ENCODE data around the gene AMPH.
A peak's percentile ranks its signal among the peaks of the same experiment; 100 is the strongest.
"Not testable (repeated sequence)": the region's sequence is repeated elsewhere in the genome, so short reads cannot be mapped to it uniquely, and the experiment has no call there.

The AMPH gene

GRCh38 chr7:38354271-38354851, 276.8 kb downstream of the AMPH start:
- H3K79me2 ChIP-seq (ENCODE audit: insufficient read depth, low read length); H3K27ac ChIP-seq (ENCODE audit: low read depth, low read length); H2AFZ ChIP-seq (ENCODE audit: low read depth, low read length, severe bottlenecking); H3K9me3 ChIP-seq (ENCODE audit: insufficient read depth, low read length); H3K4me2 ChIP-seq (ENCODE audit: low read depth, low read length, poor library complexity, severe bottlenecking); H4K20me1 ChIP-seq (ENCODE audit: low read depth, low read length); H3F3A ChIP-seq (ENCODE audit: insufficient read depth); H3K36me3 ChIP-seq (ENCODE audit: low read length); H3K9me2 ChIP-seq (replicated peaks; ENCODE audit: insufficient read depth, low read length); H3K9ac ChIP-seq (ENCODE audit: low read length); H3K4me3 ChIP-seq (ENCODE audit: insufficient read depth, low read length, poor library complexity, severe bottlenecking); H3K27me3 ChIP-seq (ENCODE audit: low read length): not testable (repeated sequence)

GRCh38 chr7:38353431-38353881, 277.7 kb downstream of the AMPH start:
- H3K79me2 ChIP-seq (ENCODE audit: insufficient read depth, low read length); H2AFZ ChIP-seq (ENCODE audit: low read depth, low read length, severe bottlenecking); H3K27ac ChIP-seq (ENCODE audit: low read depth, low read length); H3K4me2 ChIP-seq (ENCODE audit: low read depth, low read length, poor library complexity, severe bottlenecking); H3K9me3 ChIP-seq (ENCODE audit: insufficient read depth, low read length); H3F3A ChIP-seq (ENCODE audit: insufficient read depth); H3K4me3 ChIP-seq (ENCODE audit: insufficient read depth, low read length, poor library complexity, severe bottlenecking); H3K9me2 ChIP-seq (replicated peaks; ENCODE audit: insufficient read depth, low read length); H3K27me3 ChIP-seq (ENCODE audit: low read length); H3K36me3 ChIP-seq (ENCODE audit: low read length); H3K9ac ChIP-seq (ENCODE audit: low read length); H4K20me1 ChIP-seq (ENCODE audit: low read depth, low read length): not testable (repeated sequence)

GRCh38 chr7:38351601-38352000, 279.6 kb downstream of the AMPH start:
- Histone ChIP-seq H3K9ac (ENCODE audit: low read length) (no peak overlapping the region), H3K4me3 (ENCODE audit: insufficient read depth, low read length, poor library complexity, severe bottlenecking) (no peak overlapping the region), H4K20me1 (ENCODE audit: low read depth, low read length) (no peaks in the 10 kb centered on the region), H3F3A (ENCODE audit: insufficient read depth) (0 out of 2 replicates have a peak, but pooled peaks cover 4% of the 10 kb centered on the region), H3K79me2 (ENCODE audit: insufficient read depth, low read length) (no peaks in the 10 kb centered on the region), H2AFZ (ENCODE audit: low read depth, low read length, severe bottlenecking) (no peak overlapping the region), H3K36me3 (ENCODE audit: low read length) (no peaks in the 10 kb centered on the region), H3K27ac (ENCODE audit: low read depth, low read length) (no peak overlapping the region), H3K27me3 (ENCODE audit: low read length) (no peaks in the 10 kb centered on the region), H3K4me2 (ENCODE audit: low read depth, low read length, poor library complexity, severe bottlenecking) (no peak overlapping the region), H3K9me2 (replicated peaks; ENCODE audit: insufficient read depth, low read length) (no peaks in the 10 kb centered on the region), H3K9me3 (ENCODE audit: insufficient read depth, low read length) (no peaks in the 10 kb centered on the region)
- no peak for TF ChIP-seq CTCF (IDR thresholded peaks at IDR 0.05; ENCODE audit: insufficient read depth, low read length, poor library complexity, severe bottlenecking)

GRCh38 chr7:38350777-38351176, 280.4 kb downstream of the AMPH start:
- not testable (repeated sequence) for H3K27me3 ChIP-seq (ENCODE audit: low read length); H3K9me3 ChIP-seq (ENCODE audit: insufficient read depth, low read length); H4K20me1 ChIP-seq (ENCODE audit: low read depth, low read length); H3K9ac ChIP-seq (ENCODE audit: low read length); H3K27ac ChIP-seq (ENCODE audit: low read depth, low read length); H3K4me2 ChIP-seq (ENCODE audit: low read depth, low read length, poor library complexity, severe bottlenecking); H3K4me3 ChIP-seq (ENCODE audit: insufficient read depth, low read length, poor library complexity, severe bottlenecking); H2AFZ ChIP-seq (ENCODE audit: low read depth, low read length, severe bottlenecking); H3K79me2 ChIP-seq (ENCODE audit: insufficient read depth, low read length); H3K36me3 ChIP-seq (ENCODE audit: low read length); H3K9me2 ChIP-seq (replicated peaks; ENCODE audit: insufficient read depth, low read length); H3F3A ChIP-seq (ENCODE audit: insufficient read depth)

GRCh38 chr7:38349869-38350583, 281.1 kb downstream of the AMPH start:
- H3K27ac ChIP-seq (ENCODE audit: low read depth, low read length); H4K20me1 ChIP-seq (ENCODE audit: low read depth, low read length); H3K27me3 ChIP-seq (ENCODE audit: low read length): not testable (repeated sequence)

GRCh38 chr7:38349126-38349795, 281.9 kb downstream of the AMPH start:
- not testable (repeated sequence) for H3K4me3 ChIP-seq (ENCODE audit: insufficient read depth, low read length, poor library complexity, severe bottlenecking); H3K27ac ChIP-seq (ENCODE audit: low read depth, low read length); H3K36me3 ChIP-seq (ENCODE audit: low read length); H3K9me3 ChIP-seq (ENCODE audit: insufficient read depth, low read length); H3K9ac ChIP-seq (ENCODE audit: low read length); H3K9me2 ChIP-seq (replicated peaks; ENCODE audit: insufficient read depth, low read length); H3K27me3 ChIP-seq (ENCODE audit: low read length); H3K79me2 ChIP-seq (ENCODE audit: insufficient read depth, low read length); H3F3A ChIP-seq (ENCODE audit: insufficient read depth); H3K4me2 ChIP-seq (ENCODE audit: low read depth, low read length, poor library complexity, severe bottlenecking); H4K20me1 ChIP-seq (ENCODE audit: low read depth, low read length)
- peak overlapping the region; percentile 68 for H2AFZ ChIP-seq (ENCODE audit: low read depth, low read length, severe bottlenecking)

More at GRCh38 chr7:38349869-38350583, 281.1 kb downstream of the AMPH start:
- H2AFZ ChIP-seq (ENCODE audit: low read depth, low read length, severe bottlenecking): peak overlapping the region; percentile 68
- H3K9me3 ChIP-seq (ENCODE audit: insufficient read depth, low read length); H3K4me3 ChIP-seq (ENCODE audit: insufficient read depth, low read length, poor library complexity, severe bottlenecking); H3K4me2 ChIP-seq (ENCODE audit: low read depth, low read length, poor library complexity, severe bottlenecking); H3K79me2 ChIP-seq (ENCODE audit: insufficient read depth, low read length); H3K9me2 ChIP-seq (replicated peaks; ENCODE audit: insufficient read depth, low read length); H3F3A ChIP-seq (ENCODE audit: insufficient read depth); H3K36me3 ChIP-seq (ENCODE audit: low read length); H3K9ac ChIP-seq (ENCODE audit: low read length): not testable (repeated sequence)
- TF ChIP-seq CTCF (IDR thresholded peaks at IDR 0.05; ENCODE audit: insufficient read depth, low read length, poor library complexity, severe bottlenecking): peak; percentile 16

Measured in SU-DHL-6 (cell line).